DND-41 (cell line): Measurements from ENCODE around the gene KCNC3.

Source experiments
- EZH2 ChIP-seq: IDR thresholded peaks from 3 replicates; pipeline ENCODE4 v1.6.1; 2012; ENCODE audit warnings: borderline replicate concordance, low read depth, mild to moderate bottlenecking, moderate library complexity, low read length, inconsistent platforms; ENCODE audit not compliant: severe bottlenecking
- TF ChIP-seq, protein P1 (sequence below): IDR thresholded peaks from 2 replicates; pipeline ENCODE4 v1.5.1; 2012; ENCODE audit warnings: borderline replicate concordance, low read length, moderate library complexity, mild to moderate bottlenecking; ENCODE audit not compliant: poor library complexity, severe bottlenecking; ENCODE audit errors: extremely low read depth

GRCh38 chr19:50285833-50286232, 43.3 kb downstream of the KCNC3 start:
- TF ChIP-seq EZH2 = no peak
- TF ChIP-seq, protein P1, sequence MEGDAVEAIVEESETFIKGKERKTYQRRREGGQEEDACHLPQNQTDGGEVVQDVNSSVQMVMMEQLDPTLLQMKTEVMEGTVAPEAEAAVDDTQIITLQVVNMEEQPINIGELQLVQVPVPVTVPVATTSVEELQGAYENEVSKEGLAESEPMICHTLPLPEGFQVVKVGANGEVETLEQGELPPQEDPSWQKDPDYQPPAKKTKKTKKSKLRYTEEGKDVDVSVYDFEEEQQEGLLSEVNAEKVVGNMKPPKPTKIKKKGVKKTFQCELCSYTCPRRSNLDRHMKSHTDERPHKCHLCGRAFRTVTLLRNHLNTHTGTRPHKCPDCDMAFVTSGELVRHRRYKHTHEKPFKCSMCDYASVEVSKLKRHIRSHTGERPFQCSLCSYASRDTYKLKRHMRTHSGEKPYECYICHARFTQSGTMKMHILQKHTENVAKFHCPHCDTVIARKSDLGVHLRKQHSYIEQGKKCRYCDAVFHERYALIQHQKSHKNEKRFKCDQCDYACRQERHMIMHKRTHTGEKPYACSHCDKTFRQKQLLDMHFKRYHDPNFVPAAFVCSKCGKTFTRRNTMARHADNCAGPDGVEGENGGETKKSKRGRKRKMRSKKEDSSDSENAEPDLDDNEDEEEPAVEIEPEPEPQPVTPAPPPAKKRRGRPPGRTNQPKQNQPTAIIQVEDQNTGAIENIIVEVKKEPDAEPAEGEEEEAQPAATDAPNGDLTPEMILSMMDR = no peak
